HG03565 (cell line): ENCODE data around the gene SMIM38.
"Not testable (repeated sequence)": the region's sequence is repeated elsewhere in the genome, so short reads cannot be mapped to it uniquely, and the experiment has no call there.

Experiments
- ATAC-seq: cut with Tn5 transposase; IDR thresholded peaks from one replicate; pipeline ENCODE4 v1.9.1; 2021; ENCODE audit warnings: mild to moderate bottlenecking, moderate library complexity; ENCODE audit not compliant: unreplicated experiment

Gene SMIM38

GRCh38 chr11:69137151-69137844 lies 18.4 kb upstream of the SMIM38 start:
- no peak for ATAC-seq

DNA sequence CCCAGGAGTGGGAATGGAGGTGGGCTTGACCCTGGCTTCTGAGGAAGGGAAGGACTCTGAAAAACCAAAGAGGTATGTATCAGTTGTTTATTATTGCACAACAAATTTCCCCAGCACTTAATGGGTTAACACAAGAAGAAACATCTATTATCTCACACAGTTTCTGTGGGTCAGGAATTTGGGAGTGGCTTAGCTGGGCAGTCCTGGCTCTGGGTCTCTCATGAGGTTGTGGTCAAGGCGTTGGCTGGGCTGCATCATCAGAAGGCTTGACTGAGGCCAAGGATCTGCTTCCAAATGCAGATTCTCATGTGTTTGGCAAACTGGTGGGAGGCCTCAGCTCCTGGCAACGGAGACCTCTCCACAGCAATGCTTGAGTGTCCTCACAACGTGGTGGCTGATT lies 17.5 kb upstream of the SMIM38 start:
- no peak for ATAC-seq

DNA sequence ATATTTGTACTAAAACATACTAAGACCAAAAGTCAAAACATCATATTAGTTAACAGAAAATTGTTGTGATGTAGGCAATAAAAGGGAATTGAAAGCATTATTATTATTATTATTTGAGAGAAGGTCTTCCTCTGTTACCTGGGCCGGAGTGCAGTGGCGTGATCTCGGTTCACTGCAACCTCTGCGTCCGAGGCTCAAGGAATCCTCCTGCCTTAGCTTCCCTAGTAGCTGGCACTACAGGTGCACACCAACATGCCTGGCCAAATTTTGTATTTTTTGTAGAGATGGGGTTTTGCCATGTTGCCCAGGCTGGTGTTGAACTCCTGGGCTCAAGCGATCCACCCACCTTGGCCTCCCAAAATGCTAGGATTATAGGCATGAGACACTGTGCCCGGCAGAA lies 15.6 kb upstream of the SMIM38 start:
- not testable (repeated sequence) for ATAC-seq

DNA sequence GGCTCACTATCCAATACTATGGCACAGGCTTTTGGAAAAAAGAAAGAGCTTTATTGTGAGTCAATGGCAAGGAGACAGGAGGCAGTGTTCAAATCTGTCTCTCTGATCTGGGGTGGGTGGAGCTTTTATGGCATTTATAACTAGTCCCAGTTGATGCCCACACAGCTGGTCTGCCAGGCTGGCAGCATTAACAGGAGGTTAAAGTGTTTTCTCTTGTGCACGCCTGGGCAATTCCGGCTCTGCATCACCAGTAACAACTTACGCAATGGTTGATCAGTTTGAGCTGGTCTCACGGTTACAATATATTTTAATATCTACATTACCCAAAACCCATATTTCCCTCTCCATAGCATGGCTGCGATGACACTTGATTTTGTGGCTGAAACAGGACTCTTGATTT lies 15.1 kb upstream of the SMIM38 start:
- ATAC-seq = no peak

DNA sequence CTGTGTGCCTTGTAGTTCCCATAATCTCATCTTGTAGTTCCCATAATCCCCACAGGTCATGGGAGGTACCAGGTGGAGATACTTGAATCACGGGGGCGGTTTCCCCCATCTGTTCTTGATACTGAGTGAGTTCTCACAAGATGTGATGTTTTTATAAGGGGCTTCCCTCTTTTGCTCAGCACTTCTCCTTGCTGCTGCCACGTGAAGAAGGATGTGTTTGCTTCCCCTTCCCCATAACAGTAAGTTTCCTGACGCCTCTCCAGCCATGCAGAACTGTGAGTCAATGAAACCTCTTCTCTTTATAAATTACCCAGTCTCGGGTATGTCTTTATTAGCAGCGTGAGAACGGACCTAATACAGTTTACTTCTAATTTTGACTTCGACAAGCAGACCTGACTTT lies 14.0 kb upstream of the SMIM38 start:
- no peak for ATAC-seq

GRCh38 chr11:69142895-69143294 lies 12.8 kb upstream of the SMIM38 start:
- no peak for ATAC-seq

GRCh38 chr11:69144316-69145049 lies 11.3 kb upstream of the SMIM38 start:
- no peak for ATAC-seq

DNA sequence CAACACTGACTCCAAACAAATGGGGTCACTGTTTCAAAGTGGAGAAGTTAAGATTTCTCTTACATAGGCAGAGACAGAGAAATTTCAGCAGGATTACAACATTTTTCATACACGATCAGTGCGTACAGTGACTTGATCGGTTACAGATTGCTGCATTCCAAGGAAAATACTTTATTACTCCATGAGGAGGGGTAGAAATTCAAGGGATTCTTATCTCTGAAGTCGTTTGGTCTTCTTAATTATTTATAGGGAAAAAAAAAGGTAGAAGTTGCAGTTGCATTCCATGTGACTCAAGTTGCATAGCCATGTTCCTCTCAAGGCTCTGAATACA lies 10.7 kb upstream of the SMIM38 start:
- no peak for ATAC-seq

DNA sequence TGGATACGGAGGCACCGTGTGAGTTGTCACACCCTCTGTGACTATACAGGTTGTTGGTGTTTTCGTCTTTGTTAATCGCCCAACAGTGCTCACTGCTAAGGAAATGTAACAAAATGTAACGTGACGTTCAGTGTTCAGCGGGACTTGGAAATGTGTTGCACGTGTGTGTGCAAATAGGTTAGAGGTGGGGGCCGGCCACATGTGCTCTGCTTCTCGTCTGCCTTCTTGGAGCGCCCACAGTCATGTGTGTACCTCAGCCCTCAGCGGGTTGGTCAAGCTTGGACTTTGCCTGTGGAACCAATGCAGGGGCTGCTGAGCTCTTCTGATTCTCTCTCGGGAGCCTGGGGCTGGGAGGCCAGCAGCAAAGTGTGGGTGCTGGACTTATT lies 7.4 kb upstream of the SMIM38 start:
- ATAC-seq = no peak

DNA sequence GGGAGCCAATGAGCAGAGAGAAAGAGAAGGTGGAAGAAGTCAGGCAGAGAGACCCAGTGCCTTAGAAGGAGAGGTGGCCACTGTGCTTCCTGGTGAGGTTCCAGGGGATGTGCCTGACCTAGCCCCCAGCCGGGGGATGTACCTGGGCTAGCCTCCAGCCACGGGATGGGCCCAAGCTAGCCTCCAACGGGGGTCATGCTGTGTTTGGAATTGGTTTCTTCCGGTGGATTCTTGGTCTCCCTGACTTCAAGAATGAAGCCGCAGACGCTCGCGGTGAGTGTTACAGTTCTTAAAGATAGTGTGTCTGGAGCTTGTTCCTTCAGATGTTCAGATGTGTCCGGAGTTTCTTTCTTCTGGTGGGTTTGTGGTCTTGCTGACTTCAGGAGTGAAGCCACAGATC lies 6.9 kb upstream of the SMIM38 start:
- ATAC-seq = no peak

GRCh38 chr11:69149338-69150045 lies 6.2 kb upstream of the SMIM38 start:
- not testable (repeated sequence) for ATAC-seq

- no peak for ATAC-seq
Measured at GRCh38 chr11:69150175-69150574, 5.6 kb upstream of the SMIM38 start.

- ATAC-seq = no peak
Measured at GRCh38 chr11:69151836-69152235, 3.9 kb upstream of the SMIM38 start.

- no peak for ATAC-seq
Measured at GRCh38 chr11:69152733-69153421, 2.9 kb upstream of the SMIM38 start.

DNA sequence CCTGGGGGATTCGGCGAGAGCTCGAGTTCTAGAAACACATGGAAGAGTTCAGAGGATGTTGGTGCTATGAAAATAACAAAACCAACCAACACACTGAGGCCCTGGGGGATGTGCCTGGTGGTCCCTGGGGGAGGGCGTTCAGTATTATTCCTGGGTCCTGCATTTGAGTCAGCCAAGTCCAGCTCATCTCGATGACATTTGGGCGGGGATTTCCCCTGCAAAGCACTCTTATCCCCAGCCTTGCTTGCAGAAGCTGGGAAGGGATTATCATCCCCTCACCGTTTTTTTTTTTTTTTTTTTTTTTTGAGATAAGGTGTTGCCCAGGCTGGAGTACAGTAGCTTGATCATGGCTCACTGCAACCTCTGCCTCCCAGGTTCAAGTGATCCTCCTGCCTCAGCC lies 2.1 kb upstream of the SMIM38 start:
- ATAC-seq = no peak

- ATAC-seq = no peak
Measured at GRCh38 chr11:69154211-69154913, 1.4 kb upstream of the SMIM38 start.

DNA sequence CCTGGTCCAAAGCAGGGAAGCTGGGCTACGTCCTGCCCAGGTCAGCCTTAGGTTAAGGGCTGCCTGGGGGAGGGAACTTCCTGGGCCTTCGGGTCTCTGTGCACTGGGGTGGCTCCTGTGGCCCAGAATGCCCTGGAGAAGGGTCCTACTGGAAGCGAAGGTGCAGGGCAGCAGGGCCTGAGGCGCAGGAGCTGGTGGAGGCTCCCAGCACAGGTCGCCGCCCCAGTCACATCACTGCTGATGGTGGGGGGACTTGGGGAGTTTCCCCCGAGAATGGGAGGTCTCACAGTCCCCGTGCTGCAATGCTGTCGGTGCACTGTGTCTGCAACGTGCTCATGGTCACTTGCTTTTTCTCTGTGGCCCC lies 815 bp upstream of the SMIM38 start:
- ATAC-seq = no peak

GRCh38 chr11:69156235-69156639 lies 502 bp downstream of the SMIM38 start:
- ATAC-seq = no peak

DNA sequence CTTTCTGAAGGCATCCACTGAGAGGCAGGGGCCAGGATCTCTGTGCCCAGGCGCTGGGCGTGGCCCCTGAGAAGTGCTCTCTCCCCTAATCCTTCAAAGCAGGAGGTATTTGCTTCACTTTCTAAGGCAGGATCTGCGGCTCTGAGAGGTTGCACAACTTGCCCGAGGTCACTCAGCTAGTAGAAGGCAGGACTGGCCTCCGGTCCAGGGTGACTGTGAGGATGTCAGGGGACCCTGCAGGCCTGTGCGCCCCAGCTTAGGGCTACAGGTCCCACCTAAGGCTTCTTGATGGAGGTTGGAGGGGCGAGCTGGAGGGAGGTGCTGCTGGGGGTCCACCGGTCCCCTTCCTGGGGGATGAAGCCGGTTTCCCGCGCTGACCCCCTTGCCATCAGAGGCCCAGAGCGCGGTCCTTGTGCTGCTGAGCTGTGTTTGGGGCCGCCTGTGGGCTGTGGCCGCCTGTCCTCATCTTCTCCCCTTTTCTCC lies 979 bp downstream of the SMIM38 start:
- ATAC-seq = no peak

GRCh38 chr11:69157156-69157821 lies 1.6 kb downstream of the SMIM38 start:
- no peak for ATAC-seq
